Glutamatergic neuron (in vitro differentiated cells): ENCODE measurements around the gene TRAPPC13. TPM values are rescaled to one million over a fixed set of nuclear protein-coding genes. Genes with fewer than 3 reads are reported as not detected.

ENCODE experiments used
- DNase-seq: peaks from one replicate; pipeline ENCODE4 v3.0.0; 2022
- H3K27ac Mint-ChIP-seq: one replicate; pipeline ENCODE4 v1.8.0; 2020; ENCODE audit warnings: mild to moderate bottlenecking, mixed read lengths, inconsistent platforms; ENCODE audit not compliant: unreplicated experiment
- H3K27me3 Mint-ChIP-seq: one replicate; pipeline ENCODE4 v1.8.0; 2020; ENCODE audit warnings: mild to moderate bottlenecking, moderate library complexity, mixed read lengths, inconsistent platforms; ENCODE audit not compliant: unreplicated experiment
- H3K36me3 Mint-ChIP-seq: one replicate; pipeline ENCODE4 v1.8.0; 2020; ENCODE audit warnings: mild to moderate bottlenecking, mixed read lengths, inconsistent platforms; ENCODE audit not compliant: unreplicated experiment
- H3K4me1 Mint-ChIP-seq: one replicate; pipeline ENCODE4 v1.8.0; 2020; ENCODE audit warnings: mild to moderate bottlenecking, low read depth, mixed read lengths, inconsistent platforms; ENCODE audit not compliant: unreplicated experiment
- H3K4me3 Mint-ChIP-seq: one replicate; pipeline ENCODE4 v1.8.0; 2020; ENCODE audit warnings: mild to moderate bottlenecking, mixed read lengths, inconsistent platforms; ENCODE audit not compliant: unreplicated experiment
- H3K9me3 Mint-ChIP-seq: one replicate; pipeline ENCODE4 v1.8.0; 2020; ENCODE audit warnings: mild to moderate bottlenecking, moderate library complexity, mixed read lengths, inconsistent platforms; ENCODE audit not compliant: unreplicated experiment
- CTCF ChIP-seq: fragments of 200-600 bp; sonication (generic); IDR thresholded peaks from one replicate; pipeline ENCODE4 v1.5.0; 2021; ENCODE audit not compliant: partially characterized antibody, unreplicated experiment
- total RNA-seq: library from RNA; stranded (reverse); fragmentation: NEBNext Ultra II Directional; extraction: Animal tissue kit (Norgen Biotek cat#: 25700); gene quantifications from one replicate; pipeline ENCODE4 v1.2.1, GENCODE V29; 2021; ENCODE audit not compliant: unreplicated experiment

Gene TRAPPC13
- total RNA-seq, 1 donor from 2014 or later: 22.4 TPM

GRCh38 chr5:65625743-65626142, 916 bp downstream of the TRAPPC13 start:
- Mint-ChIP-seq H3K9me3 (peaks cover 1% of the 10 kb centered on the region), H3K27ac (peak overlapping the region; percentile 78), H3K36me3 (no peaks in the 10 kb centered on the region), H3K4me1 (peaks cover 9% of the 10 kb centered on the region), H3K4me3 (peak overlapping the region; percentile 98), H3K27me3 (peaks cover 7% of the 10 kb centered on the region)
- no peak for DNase-seq
- TF ChIP-seq CTCF: no peak

- Mint-ChIP-seq H3K9me3 (no peaks in the 10 kb centered on the region), H3K4me3 (no peak overlapping the region), H3K36me3 (no peaks in the 10 kb centered on the region), H3K27me3 (no peaks in the 10 kb centered on the region), H3K4me1 (peaks cover under 1% of the 10 kb centered on the region), H3K27ac (no peak overlapping the region)
- TF ChIP-seq CTCF: no peak
- no peak for DNase-seq
Measured at GRCh38 chr5:65630981-65631380, 6.2 kb downstream of the TRAPPC13 start.

- H3K4me1 Mint-ChIP-seq: no peaks in the 10 kb centered on the region
- no peaks in the 10 kb centered on the region for H3K27me3 Mint-ChIP-seq
- DNase-seq: no peak
- no peak overlapping the region for H3K4me3 Mint-ChIP-seq
- no peaks in the 10 kb centered on the region for H3K9me3 Mint-ChIP-seq
- TF ChIP-seq CTCF: no peak
- H3K36me3 Mint-ChIP-seq: peaks cover 6% of the 10 kb centered on the region
- no peak overlapping the region for H3K27ac Mint-ChIP-seq
Measured at GRCh38 chr5:65640240-65640639, 15.4 kb downstream of the TRAPPC13 start.

GRCh38 chr5:65646938-65647337, 22.1 kb downstream of the TRAPPC13 start:
- Mint-ChIP-seq H3K36me3 (no peaks in the 10 kb centered on the region), H3K4me3 (no peak overlapping the region), H3K27me3 (no peaks in the 10 kb centered on the region), H3K9me3 (no peaks in the 10 kb centered on the region), H3K4me1 (no peaks in the 10 kb centered on the region), H3K27ac (no peak overlapping the region)
- no peak for TF ChIP-seq CTCF
- no peak for DNase-seq

GRCh38 chr5:65647941-65648340, 23.1 kb downstream of the TRAPPC13 start:
- no peak for DNase-seq
- TF ChIP-seq CTCF: no peak
- no peaks in the 10 kb centered on the region for H3K36me3 Mint-ChIP-seq
- H3K27me3 Mint-ChIP-seq: no peaks in the 10 kb centered on the region
- H3K4me3 Mint-ChIP-seq: no peak overlapping the region
- no peaks in the 10 kb centered on the region for H3K9me3 Mint-ChIP-seq
- no peak overlapping the region for H3K27ac Mint-ChIP-seq
- H3K4me1 Mint-ChIP-seq: no peaks in the 10 kb centered on the region
